Measurements from ENCODE around the gene CSNK1G1. TPM values are rescaled to one million over a fixed set of nuclear protein-coding genes. Genes with fewer than 3 reads are reported as not detected.
A peak's percentile ranks its signal among the peaks of the same experiment; 100 is the strongest.

Gene CSNK1G1
- total RNA-seq, 1 experiment from 2014 or later, result 23.9 TPM

- intact Hi-C loops (cut with micrococcal nuclease; ENCODE audit: unreplicated experiment), result no loop called here
- H3K4me3 Mint-ChIP-seq (ENCODE audit: low read depth, unreplicated experiment), result no peak overlapping the region
- TF ChIP-seq, protein P1, sequence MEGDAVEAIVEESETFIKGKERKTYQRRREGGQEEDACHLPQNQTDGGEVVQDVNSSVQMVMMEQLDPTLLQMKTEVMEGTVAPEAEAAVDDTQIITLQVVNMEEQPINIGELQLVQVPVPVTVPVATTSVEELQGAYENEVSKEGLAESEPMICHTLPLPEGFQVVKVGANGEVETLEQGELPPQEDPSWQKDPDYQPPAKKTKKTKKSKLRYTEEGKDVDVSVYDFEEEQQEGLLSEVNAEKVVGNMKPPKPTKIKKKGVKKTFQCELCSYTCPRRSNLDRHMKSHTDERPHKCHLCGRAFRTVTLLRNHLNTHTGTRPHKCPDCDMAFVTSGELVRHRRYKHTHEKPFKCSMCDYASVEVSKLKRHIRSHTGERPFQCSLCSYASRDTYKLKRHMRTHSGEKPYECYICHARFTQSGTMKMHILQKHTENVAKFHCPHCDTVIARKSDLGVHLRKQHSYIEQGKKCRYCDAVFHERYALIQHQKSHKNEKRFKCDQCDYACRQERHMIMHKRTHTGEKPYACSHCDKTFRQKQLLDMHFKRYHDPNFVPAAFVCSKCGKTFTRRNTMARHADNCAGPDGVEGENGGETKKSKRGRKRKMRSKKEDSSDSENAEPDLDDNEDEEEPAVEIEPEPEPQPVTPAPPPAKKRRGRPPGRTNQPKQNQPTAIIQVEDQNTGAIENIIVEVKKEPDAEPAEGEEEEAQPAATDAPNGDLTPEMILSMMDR (IDR thresholded peaks at IDR 0.05; ENCODE audit: unreplicated experiment), result no peak
- H3K27me3 Mint-ChIP-seq (ENCODE audit: unreplicated experiment), result no peaks in the 10 kb centered on the region
- H3K9me3 Mint-ChIP-seq (ENCODE audit: low read depth, unreplicated experiment), result no peaks in the 10 kb centered on the region
- no peaks in the 10 kb centered on the region for H3K36me3 Mint-ChIP-seq (ENCODE audit: insufficient read depth, unreplicated experiment)
- H3K27ac Mint-ChIP-seq (ENCODE audit: unreplicated experiment), result no peak overlapping the region
- CTCF ChIA-PET, result interaction anchor here (0.6 to 1.2 kb wide), 4 partner anchors 48 to 304 kb away, joined by 3 to 5 read pairs (median 3); partner anchors contain the start of genes CSNK1G1 and PPIB
- DNase-seq, result no peak
- H3K4me1 Mint-ChIP-seq (ENCODE audit: low read depth, unreplicated experiment), result peaks cover 7% of the 10 kb centered on the region
- BruUV-seq (replicated peaks), result no TSS peak
Observed at GRCh38 chr15:64210371-64210770, 145.6 kb downstream of the CSNK1G1 start.

- DNase-seq, result peak; percentile 13
- no TSS peak for BruUV-seq (replicated peaks)
- no peak overlapping the region for H3K27ac Mint-ChIP-seq (ENCODE audit: unreplicated experiment)
- H3K9me3 Mint-ChIP-seq (ENCODE audit: low read depth, unreplicated experiment), result no peaks in the 10 kb centered on the region
- CTCF ChIA-PET, result interaction anchor here (0.6 to 1.2 kb wide), 4 partner anchors 47 to 304 kb away, joined by 3 to 5 read pairs (median 3); partner anchors contain the start of genes CSNK1G1 and PPIB
- H3K27me3 Mint-ChIP-seq (ENCODE audit: unreplicated experiment), result no peaks in the 10 kb centered on the region
- no peaks in the 10 kb centered on the region for H3K36me3 Mint-ChIP-seq (ENCODE audit: insufficient read depth, unreplicated experiment)
- peaks cover 7% of the 10 kb centered on the region for H3K4me1 Mint-ChIP-seq (ENCODE audit: low read depth, unreplicated experiment)
- H3K4me3 Mint-ChIP-seq (ENCODE audit: low read depth, unreplicated experiment), result no peak overlapping the region
- TF ChIP-seq, protein P1 (IDR thresholded peaks at IDR 0.05; ENCODE audit: unreplicated experiment), result no peak
- intact Hi-C loops (cut with micrococcal nuclease; ENCODE audit: unreplicated experiment), result loop anchor here (1.0 kb wide), 1 partner anchor 146 kb away; the partner anchor contains the start of gene CSNK1G1
Observed at GRCh38 chr15:64209680-64210334, 146.2 kb downstream of the CSNK1G1 start.

DNA sequence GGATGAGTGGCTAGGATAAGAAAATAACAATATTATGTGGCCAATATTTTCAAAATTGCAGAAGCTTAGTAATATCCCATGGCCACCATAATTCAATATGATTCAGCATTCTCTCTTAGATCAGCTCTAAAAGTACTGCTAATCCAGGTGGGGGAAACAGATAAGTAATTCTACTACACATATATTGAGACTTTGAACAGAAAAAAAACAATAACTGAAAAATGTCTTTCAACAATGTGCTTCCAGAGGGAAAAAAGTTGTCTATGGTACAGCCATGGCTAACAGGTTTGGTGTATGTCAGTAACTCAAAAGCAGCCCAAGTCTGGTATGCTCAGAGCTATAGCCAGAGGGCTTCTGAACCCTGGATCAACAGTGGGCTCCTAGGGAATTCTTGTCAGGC, 150.8 kb downstream of the CSNK1G1 start:
- H3K9me3 Mint-ChIP-seq (ENCODE audit: low read depth, unreplicated experiment), result no peaks in the 10 kb centered on the region
- intact Hi-C loops (cut with micrococcal nuclease; ENCODE audit: unreplicated experiment), result no loop called here
- peaks cover 7% of the 10 kb centered on the region for H3K4me1 Mint-ChIP-seq (ENCODE audit: low read depth, unreplicated experiment)
- H3K27ac Mint-ChIP-seq (ENCODE audit: unreplicated experiment), result no peak overlapping the region
- no TSS peak for BruUV-seq (replicated peaks)
- no peaks in the 10 kb centered on the region for H3K27me3 Mint-ChIP-seq (ENCODE audit: unreplicated experiment)
- DNase-seq, result no peak
- TF ChIP-seq, protein P1 (IDR thresholded peaks at IDR 0.05; ENCODE audit: unreplicated experiment), result no peak
- CTCF ChIA-PET, result no interaction called here
- peaks cover 14% of the 10 kb centered on the region for H3K36me3 Mint-ChIP-seq (ENCODE audit: insufficient read depth, unreplicated experiment)
- H3K4me3 Mint-ChIP-seq (ENCODE audit: low read depth, unreplicated experiment), result no peak overlapping the region

DNA sequence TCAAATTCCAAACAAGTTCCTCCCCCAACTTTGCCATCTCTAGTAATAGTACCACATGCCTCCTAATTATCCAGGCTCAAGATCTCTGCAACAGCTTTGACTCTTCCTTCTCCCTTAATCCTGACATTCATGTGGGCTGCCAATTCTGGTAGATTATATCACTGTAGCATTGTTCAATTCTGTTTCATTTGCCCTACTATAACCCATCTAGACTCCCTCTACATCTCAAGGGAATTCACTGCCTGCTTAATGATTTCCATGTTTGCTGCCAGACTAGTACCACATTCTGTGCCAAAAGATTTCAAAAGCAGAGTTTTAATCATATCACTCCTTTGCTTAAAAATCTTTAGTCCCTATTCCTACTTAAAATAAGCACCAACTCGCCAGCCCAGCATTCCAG, 158.5 kb downstream of the CSNK1G1 start:
- peaks cover 14% of the 10 kb centered on the region for H3K36me3 Mint-ChIP-seq (ENCODE audit: insufficient read depth, unreplicated experiment)
- no TSS peak for BruUV-seq (replicated peaks)
- TF ChIP-seq, protein P1 (IDR thresholded peaks at IDR 0.05; ENCODE audit: unreplicated experiment), result no peak
- no peak overlapping the region for H3K27ac Mint-ChIP-seq (ENCODE audit: unreplicated experiment)
- intact Hi-C loops (cut with micrococcal nuclease; ENCODE audit: unreplicated experiment), result no loop called here
- no peaks in the 10 kb centered on the region for H3K4me1 Mint-ChIP-seq (ENCODE audit: low read depth, unreplicated experiment)
- CTCF ChIA-PET, result no interaction called here
- no peak for DNase-seq
- no peaks in the 10 kb centered on the region for H3K9me3 Mint-ChIP-seq (ENCODE audit: low read depth, unreplicated experiment)
- H3K4me3 Mint-ChIP-seq (ENCODE audit: low read depth, unreplicated experiment), result no peak overlapping the region
- no peaks in the 10 kb centered on the region for H3K27me3 Mint-ChIP-seq (ENCODE audit: unreplicated experiment)
